Left cardiac atrium (tissue), 4 donors: ENCODE results near the gene PBX1. TPM values are rescaled to one million over a fixed set of nuclear protein-coding genes. Genes with fewer than 3 reads are reported as not detected.
"Not testable (repeated sequence)": the region's sequence is repeated elsewhere in the genome, so short reads cannot be mapped to it uniquely, and the experiment has no call there.

ENCODE experiments used
- ATAC-seq, 2 donors: fragments of 200-7000 bp; cut with Tn5 transposase; one replicate each; pipeline ENCODE4 v1.9.1; 2020; ENCODE audit warnings: mild to moderate bottlenecking in 2 of 2, moderate library complexity in 2 of 2
- DNase-seq: peaks from one replicate; pipeline ENCODE4 v3.0.0-alpha.2; 2020
- intact Hi-C, 2 donors: fragments of 100-400 bp; cut with DNase I; formaldehyde crosslinking; loops; one replicate each; pipeline versions ENCODE4 v1.14.1 to v1.15.1; 2022 to 2023
- long read RNA-seq: library from polyadenylated mRNA; unstranded; transcript quantifications from one replicate; pipeline ENCODE4 v2.0.0, GENCODE V29; 2021
- total RNA-seq, 2 donors: library from RNA; stranded (reverse); fragmentation: NEBNext Ultra II Directional; extraction: Animal tissue kit (Norgen Biotek cat#: 25700); gene quantifications; one replicate each; pipeline ENCODE4 v1.2.1, GENCODE V29; 2021
- donor health status: DM: no; HTN: yes; CAD: no.
- donor health status: DM: no; HTN: yes; CAD: no; lungs with severe emphysema.
- donor health status: DM: yes; HTN: yes; CAD: no.
- donor health status: Dilated cardiomyopathy.

The PBX1 gene
- 10 to 100 TPM; 64.7 to 75.0 TPM for total RNA-seq
- long read RNA-seq, full-length matches to known transcripts, result 7 of 18 reads
- long read RNA-seq, partial matches to known transcripts, result 0 of 18 reads
- long read RNA-seq, other reads (novel, unspliced or antisense), result 11 of 18 reads

- DNase-seq (peak; percentile 98), ATAC-seq (peak; percentile 99)
- intact Hi-C loops, result no loop called here
These were observed at the start of gene PBX1 for GRCh38 chr1:164558461-164559341. Gene PBX1, plus strand, starts transcription at chr1:164559184.

- DNase-seq (no peak), ATAC-seq (peak in 1 of 2 donors; percentile 24)
- intact Hi-C loops, result no loop called here
These were observed 48.5 kb upstream of the PBX1 start for GRCh38 chr1:164510435-164510834.

GRCh38 chr1:164511001-164511705 is 47.8 kb upstream of the PBX1 start:
- ATAC-seq (no peak), DNase-seq (no peak)
- intact Hi-C loops, result no loop called here

GRCh38 chr1:164515231-164515630 is 43.8 kb upstream of the PBX1 start:
- intact Hi-C loops, result no loop called here
- peak; percentile 30 to 91 for ATAC-seq
- DNase-seq, result no peak

GRCh38 chr1:164515711-164516331 is 43.2 kb upstream of the PBX1 start:
- ATAC-seq (peak in 1 of 2 donors; percentile 79), DNase-seq (no peak)
- intact Hi-C loops, result no loop called here

- intact Hi-C loops, result no loop called here
- DNase-seq, result no peak
- no peak for ATAC-seq
These were observed 42.4 kb upstream of the PBX1 start for GRCh38 chr1:164516591-164516990.

GRCh38 chr1:164518692-164519332 is 40.2 kb upstream of the PBX1 start:
- DNase-seq (no peak), ATAC-seq (no peak)
- intact Hi-C loops, result no loop called here

- DNase-seq (no peak), ATAC-seq (no peak)
- intact Hi-C loops, result no loop called here
These were observed 39.6 kb upstream of the PBX1 start for GRCh38 chr1:164519426-164519825.

GRCh38 chr1:164524810-164525209 is 34.2 kb upstream of the PBX1 start:
- no peak for DNase-seq
- intact Hi-C loops, result no loop called here
- peak in 1 of 2 donors; percentile 34 for ATAC-seq

GRCh38 chr1:164534863-164535610 is 23.9 kb upstream of the PBX1 start:
- DNase-seq, result no peak
- intact Hi-C loops, result no loop called here
- peak in 1 of 2 donors; percentile 38 for ATAC-seq

- ATAC-seq, DNase-seq, intact Hi-C loops: not testable (repeated sequence)
These were observed 6.5 kb upstream of the PBX1 start for GRCh38 chr1:164552463-164552988.

GRCh38 chr1:164557270-164557669 is 1.7 kb upstream of the PBX1 start:
- intact Hi-C loops, result no loop called here
- ATAC-seq, result no peak

GRCh38 chr1:164559342-164560051 is 513 bp downstream of the PBX1 start:
- ATAC-seq, result peak; percentile 39 to 41
- peak; percentile 44 for DNase-seq
- intact Hi-C loops, result loop anchor here (2.0 to 10.0 kb wide), 5 partner anchors 43 to 227 kb away; no protein-coding TSS in a partner anchor

More at GRCh38 chr1:164557270-164557669, 1.7 kb upstream of the PBX1 start:
- DNase-seq, result no peak

- no peak for DNase-seq
- intact Hi-C loops, result loop anchor here (2.0 to 10.0 kb wide), 5 partner anchors 42 to 227 kb away; no protein-coding TSS in a partner anchor
- ATAC-seq, result no peak
These were observed 1.1 kb downstream of the PBX1 start for GRCh38 chr1:164560121-164560541.

- intact Hi-C loops, result loop anchor here (2.0 to 10.0 kb wide), 5 partner anchors 42 to 226 kb away; no protein-coding TSS in a partner anchor
- DNase-seq (no peak), ATAC-seq (no peak)
These were observed 1.6 kb downstream of the PBX1 start for GRCh38 chr1:164560556-164560955.

GRCh38 chr1:164561007-164561406 is 2.0 kb downstream of the PBX1 start:
- no peak for DNase-seq

GRCh38 chr1:164561472-164561871 is 2.5 kb downstream of the PBX1 start:
- no peak for DNase-seq
- intact Hi-C loops, result loop anchor here (2.0 to 10.0 kb wide), 5 partner anchors 41 to 225 kb away; no protein-coding TSS in a partner anchor
- no peak for ATAC-seq

More at GRCh38 chr1:164561007-164561406, 2.0 kb downstream of the PBX1 start:
- no peak for ATAC-seq
- intact Hi-C loops, result loop anchor here (2.0 to 10.0 kb wide), 5 partner anchors 41 to 226 kb away; no protein-coding TSS in a partner anchor
